ENCODE results near the gene SPPL2B. TPM values are rescaled to one million over a fixed set of nuclear protein-coding genes. Genes with fewer than 3 reads are reported as not detected.

Gene SPPL2B
- 59.1 TPM for total RNA-seq

DNA sequence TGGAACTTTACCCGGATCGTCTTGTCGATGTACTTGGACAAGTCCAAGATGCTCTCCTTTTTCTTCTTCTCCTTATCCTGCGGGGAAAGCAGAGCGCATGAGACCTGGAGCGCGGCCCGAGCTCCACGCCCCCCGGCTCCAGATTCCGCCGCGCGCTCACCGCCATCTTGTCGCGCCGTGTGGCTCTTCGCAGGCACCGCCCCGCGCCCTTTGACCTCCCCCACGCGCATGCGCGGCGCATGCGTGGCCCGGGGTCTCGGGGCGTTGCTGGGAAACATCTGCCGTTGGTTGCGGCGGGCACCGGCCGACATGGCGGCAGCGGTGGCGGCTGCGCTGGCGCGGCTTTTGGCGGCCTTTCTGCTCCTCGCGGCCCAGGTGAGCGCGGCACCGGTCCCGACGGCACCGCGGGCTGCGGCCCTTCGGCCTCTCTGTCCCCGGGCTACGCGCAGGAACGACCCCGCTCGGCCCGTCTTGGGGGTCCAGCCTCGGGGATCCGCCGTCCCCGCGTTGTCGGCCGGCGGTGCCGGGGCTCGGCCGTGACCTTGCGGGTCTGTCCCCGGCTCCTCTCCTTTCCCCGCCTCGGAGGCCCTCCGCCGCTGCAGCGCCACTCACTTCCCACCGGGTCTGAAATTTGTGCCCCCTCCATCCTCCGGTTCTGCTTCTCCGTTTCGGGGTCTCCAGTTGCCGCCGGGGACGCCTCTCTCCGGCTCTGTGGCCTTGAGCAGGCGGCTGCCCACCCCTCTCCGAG lies at the start of gene SPPL2B, which contains the start of gene LSM7:
Gene SPPL2B, plus strand, starts transcription at position 284 of the 748 bp plus-strand sequence. Its CDS starts 26 bp downstream, at position 310.
Gene LSM7, minus strand, starts transcription at position 186 of the 748 bp plus-strand sequence. Its CDS starts 20 bp downstream, at position 166.

GRCh38 chr19:2282062-2282861 lies 46.2 kb upstream of the SPPL2B start, which contains the start of gene PEAK3:
TSS of gene PEAK3 (minus strand) at chr19:2282175. CDS start at chr19:2280931, 1,244 bp downstream.

GRCh38 chr19:2308114-2308556 lies 20.3 kb upstream of the SPPL2B start, which contains the start of gene LINGO3:
TSS of gene LINGO3 (minus strand) at chr19:2308154. CDS start at chr19:2291776, 16,378 bp downstream.

DNA sequence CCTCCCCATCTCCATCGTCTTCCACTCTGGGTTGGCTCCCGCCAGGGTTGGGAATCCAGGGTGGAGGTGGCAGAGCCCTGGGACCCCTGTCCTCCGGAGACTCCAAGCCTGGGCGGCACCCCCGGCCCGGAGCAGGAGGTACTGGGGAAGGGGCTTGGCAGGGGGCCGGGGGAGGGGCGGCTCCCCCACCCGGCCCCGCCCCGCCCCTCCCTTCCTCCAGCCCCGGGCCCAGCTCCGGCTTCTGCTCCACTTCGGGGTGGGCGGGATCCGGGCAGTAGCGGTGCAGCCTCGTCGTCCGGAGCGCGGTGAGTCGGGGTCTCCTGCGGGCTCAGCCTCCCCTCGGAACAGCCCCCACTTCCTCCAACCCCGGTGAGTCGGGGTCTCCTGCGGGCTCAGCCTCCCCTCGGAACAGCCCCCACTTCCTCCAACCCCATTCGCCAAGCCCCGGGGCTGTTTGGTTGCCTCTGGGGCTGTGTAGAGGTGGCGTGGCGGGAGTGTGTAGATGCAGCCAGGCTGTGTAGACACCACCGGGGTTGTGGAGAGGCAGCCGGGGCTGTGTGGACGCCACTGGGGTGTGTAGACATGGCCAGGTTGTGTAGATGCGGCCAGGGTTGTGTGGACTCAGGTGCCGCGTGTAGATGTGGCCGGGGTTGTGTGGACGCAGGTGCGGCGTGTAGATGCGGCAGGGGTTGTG lies 31.7 kb downstream of the SPPL2B start, which contains the start of gene TMPRSS9:
Gene TMPRSS9, plus strand, starts transcription at position 274 of the 694 bp plus-strand sequence. CDS start 29,521 bp downstream, outside the sequence.

Other genes with a start within 250 kb of the SPPL2B start
- gene MOB3A, start 232.4 kb upstream of the SPPL2B start, total RNA-seq: 30.0 TPM
- gene IZUMO4, start 231.8 kb upstream of the SPPL2B start, total RNA-seq: 8.6 TPM
- gene AP3D1, start 177.1 kb upstream of the SPPL2B start, total RNA-seq: 88.5 TPM
- 22.6 TPM for gene DOT1L, start 164.8 kb upstream of the SPPL2B start, total RNA-seq
- 85.9 TPM for gene PLEKHJ1, start 92.4 kb upstream of the SPPL2B start, total RNA-seq
- 89.5 TPM for gene SF3A2, start 91.9 kb upstream of the SPPL2B start, total RNA-seq
- gene AMH, start 79.4 kb upstream of the SPPL2B start, total RNA-seq: 1.3 TPM
- 12.8 TPM for gene JSRP1, start 72.3 kb upstream of the SPPL2B start, total RNA-seq
- gene PEAK3, start 46.5 kb upstream of the SPPL2B start, total RNA-seq: 0.47 TPM
- not detected for gene LINGO3, start 20.5 kb upstream of the SPPL2B start, total RNA-seq
- gene LSM7, start 98 bp upstream of the SPPL2B start, total RNA-seq: 132 TPM
- gene TMPRSS9, start 31.6 kb downstream of the SPPL2B start, total RNA-seq: 0.23 TPM
- gene TIMM13, start 98.9 kb downstream of the SPPL2B start, total RNA-seq: 42.6 TPM
- 48.4 TPM for gene LMNB2, start 128.3 kb downstream of the SPPL2B start, total RNA-seq
- 73.0 TPM for gene GADD45B, start 147.4 kb downstream of the SPPL2B start, total RNA-seq

Measured in metanephros (tissue), 1 donor.